HG03457 (cell line): Measurements from ENCODE around the gene MFSD6.
"Not testable (repeated sequence)": the region's sequence is repeated elsewhere in the genome, so short reads cannot be mapped to it uniquely, and the experiment has no call there.

ENCODE experiments used
- ATAC-seq: cut with Tn5 transposase; IDR thresholded peaks from one replicate; pipeline ENCODE4 v1.9.1; 2021; ENCODE audit warnings: moderate number of reproducible peaks; ENCODE audit not compliant: unreplicated experiment

MFSD6 gene

DNA sequence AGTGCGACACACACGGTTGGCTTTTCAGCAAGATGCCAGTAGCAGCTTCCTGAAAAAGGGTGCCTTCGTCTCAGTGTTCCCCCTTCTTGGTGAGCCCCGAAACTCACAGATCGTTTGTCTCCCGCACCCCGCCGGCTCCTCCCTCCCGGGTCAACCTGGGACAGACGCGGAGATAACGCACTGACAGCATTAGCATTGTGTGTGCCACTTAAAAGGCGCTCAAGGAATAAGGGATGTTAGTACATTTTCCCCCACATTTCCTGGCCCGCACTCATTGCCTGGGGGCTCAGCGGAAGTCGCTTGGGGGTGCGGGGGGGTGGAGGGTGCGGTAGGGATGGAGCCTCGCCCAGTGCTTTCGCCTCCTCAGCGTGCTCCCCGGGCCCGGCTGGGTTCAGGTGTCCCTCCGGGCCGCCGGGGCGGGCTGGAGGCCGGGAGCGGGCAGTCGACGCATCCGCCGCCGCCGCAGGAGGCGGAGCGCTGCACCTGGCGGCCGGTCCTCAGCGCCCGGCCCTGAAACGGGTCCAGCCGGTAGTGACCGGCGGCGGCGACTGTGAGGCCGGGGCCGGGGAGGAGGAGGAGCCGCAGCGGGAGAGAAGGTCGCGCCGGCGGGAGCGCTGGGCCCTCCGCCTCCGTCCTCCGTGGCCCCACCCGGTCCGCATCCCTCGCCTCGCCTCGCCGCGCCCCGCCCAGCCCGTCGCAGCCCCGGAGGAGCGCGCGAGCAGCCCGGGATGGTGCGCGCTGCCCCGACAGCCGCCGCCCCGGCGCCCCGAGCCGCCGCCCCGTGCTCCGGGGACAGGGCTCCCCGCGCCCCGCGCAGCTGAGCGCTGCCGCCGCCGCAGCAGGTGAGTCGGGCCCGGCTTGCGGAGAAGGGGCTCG, at the start of gene MFSD6:
Gene MFSD6 (plus strand): TSS at position 694 of the 876 bp plus-strand sequence. CDS start 27,675 bp downstream, outside the sequence.
- ATAC-seq = peak; percentile 56

DNA sequence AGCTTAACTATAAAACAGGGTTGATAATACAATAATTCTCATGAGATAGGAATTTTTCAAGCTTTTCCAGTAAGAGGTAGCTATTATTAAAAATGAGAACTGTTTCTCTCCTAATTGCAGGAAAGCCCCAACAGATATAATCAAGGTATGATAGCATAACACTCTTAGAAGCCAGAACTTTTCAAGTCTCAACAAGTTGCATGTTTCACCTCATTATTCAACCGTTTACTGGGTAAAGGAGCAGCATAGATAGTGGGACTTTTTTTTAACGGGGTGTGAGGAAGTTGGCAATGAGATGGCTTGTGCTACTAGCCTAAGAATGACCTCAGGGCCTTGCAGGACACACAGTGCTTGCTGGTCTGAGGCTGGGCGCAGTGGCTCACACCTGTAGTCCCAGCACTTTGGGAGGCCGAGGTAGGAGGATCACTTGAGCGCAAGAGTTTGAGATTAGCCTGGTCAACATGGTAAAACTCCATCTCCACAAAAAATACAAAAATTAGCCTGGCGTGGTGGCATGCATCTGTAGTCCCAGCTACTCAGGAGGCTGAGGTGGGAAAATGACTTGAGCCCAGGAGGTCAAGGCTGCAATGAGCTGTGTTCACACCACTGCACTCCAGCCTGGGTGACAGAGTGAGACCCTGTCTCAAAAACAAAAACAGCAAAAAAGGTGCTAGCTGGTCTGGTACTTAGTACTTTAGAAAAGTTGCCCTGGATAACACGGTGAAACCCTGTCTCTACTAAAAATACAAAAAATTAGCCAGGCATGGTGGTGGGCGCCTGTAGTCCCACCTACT, 49.3 kb upstream of the MFSD6 start:
- not testable (repeated sequence) for ATAC-seq

DNA sequence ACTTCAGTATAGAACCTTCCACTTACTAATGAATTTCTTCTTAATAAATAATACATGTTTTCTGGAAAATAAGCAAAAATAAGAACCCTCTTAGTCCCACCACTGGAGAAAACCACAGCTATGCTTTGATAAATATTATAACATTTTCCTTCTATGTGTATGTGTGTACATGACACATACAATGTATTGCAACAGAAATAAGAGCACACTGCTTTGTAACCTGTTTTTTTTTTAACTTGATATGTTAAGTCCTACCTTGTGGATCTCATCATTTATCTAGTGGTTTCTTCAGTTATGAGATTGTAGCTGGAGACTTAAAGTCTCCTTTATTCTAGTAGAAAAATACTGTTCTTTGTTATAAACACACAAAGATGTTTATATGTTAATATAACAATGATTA, 47.6 kb upstream of the MFSD6 start:
- no peak for ATAC-seq

DNA sequence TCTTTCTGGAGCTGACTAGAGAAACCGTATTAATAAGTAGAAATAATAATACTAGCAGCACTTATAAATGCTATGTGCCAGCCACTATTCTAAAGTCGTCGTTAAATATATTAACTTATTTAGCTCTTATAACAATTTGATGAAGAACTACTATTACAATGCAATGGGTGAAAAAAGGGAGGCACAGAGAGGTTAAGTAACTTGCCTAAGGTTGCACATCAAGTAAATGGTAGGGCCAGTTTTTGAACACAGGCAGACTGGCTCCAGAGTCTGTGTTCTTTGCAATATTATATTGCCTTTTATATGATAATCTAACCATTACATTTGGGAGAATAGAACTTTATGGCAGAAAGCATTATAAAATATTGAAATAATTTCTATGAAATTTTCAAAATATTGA, 47.2 kb upstream of the MFSD6 start:
- no peak for ATAC-seq

GRCh38 chr2:190361572-190361971, 46.6 kb upstream of the MFSD6 start:
- no peak for ATAC-seq

DNA sequence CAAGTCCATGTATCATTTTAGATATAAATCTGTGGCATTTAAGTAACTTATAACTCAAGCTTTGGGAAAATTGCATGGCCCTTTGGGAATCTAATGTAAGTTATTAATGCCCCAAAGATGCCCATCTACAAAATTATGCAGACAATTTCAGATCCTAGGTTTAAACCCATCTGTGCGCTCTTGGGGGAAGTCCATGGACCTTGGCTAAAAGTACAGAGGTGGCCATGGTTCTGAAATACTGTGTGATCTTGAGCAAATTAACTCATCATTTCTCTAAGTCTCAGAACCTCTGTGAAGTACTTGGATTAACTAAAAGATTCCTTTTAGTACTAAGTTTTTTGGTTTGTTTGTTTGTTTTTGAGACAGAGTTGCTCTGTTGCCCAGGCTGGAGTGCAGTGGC, 45.3 kb upstream of the MFSD6 start:
- ATAC-seq = no peak

DNA sequence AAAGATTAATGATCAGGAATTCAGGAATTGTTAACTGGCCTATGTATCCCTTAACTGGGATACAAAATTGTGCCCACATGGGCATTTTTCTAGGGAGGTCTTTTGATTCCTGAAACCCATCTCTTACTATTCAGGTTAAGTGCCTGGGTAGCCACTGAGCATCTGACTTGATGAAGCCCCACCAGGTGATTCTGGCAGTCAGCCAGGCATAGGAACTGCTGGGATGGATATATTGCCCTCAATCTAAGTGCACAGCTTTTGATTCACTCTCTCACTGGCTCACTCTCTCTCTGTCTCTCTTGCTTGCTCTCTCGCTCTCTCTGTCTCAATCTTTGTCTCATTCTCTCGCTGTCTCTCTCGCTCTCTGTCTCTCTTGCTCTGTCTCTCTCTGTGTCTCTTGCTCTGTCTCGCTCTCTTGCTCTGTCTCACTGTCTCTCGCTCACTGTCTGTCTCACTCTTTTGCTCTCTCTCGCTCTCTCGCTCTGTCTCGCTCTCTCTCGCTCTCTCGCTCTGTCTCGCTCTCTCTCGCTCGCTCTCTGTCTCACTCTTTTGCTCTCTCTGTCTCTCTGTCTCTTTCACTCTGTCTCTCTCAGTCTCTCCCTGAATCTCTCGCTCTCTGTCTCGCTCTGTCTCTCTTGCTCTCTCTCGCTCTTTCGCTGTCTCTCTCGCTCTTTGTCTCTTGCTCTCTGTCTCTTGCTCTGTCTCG, 42.5 kb upstream of the MFSD6 start:
- no peak for ATAC-seq

GRCh38 chr2:190366248-190366753, 41.9 kb upstream of the MFSD6 start:
- ATAC-seq = no peak

- no peak for ATAC-seq
Observed at GRCh38 chr2:190367091-190367490, 41.1 kb upstream of the MFSD6 start.

DNA sequence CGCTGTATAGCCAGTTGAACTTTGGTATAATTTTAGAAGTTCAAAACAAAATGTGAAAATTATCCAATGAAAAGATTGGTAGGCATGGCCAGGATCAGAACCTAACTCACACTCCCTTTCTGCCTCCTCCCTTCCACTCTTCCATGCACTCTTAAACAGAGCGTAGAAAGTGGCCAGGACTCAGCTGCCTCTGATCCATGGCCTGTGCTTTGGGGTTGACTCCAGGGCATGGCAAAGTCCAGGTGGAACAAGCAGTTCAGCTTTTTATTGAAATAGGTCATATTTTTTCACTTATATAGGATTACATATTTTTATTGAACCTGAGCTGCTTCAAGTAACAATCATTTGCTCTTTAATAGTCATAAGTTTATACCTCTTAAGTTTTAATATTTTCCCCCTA, 38.5 kb upstream of the MFSD6 start:
- ATAC-seq = no peak

DNA sequence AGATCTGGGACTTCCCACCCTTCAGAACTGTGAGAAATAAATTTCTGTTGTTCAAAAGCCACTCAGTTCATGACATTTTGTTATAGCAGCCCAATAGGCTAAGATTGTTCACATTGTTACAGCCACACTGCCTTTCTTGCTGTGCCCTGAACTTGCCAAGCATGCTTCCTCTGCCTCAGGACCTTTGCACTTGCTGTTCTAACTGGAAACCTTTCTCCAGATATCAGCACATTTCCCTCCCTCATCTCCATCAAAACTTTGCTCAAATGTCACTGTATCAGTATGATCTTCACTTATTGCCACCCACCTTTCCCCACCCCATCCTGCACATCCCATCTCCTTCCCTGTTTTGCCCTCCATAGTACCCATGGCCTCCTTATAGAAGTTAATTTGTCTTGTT, 32.1 kb upstream of the MFSD6 start:
- no peak for ATAC-seq

DNA sequence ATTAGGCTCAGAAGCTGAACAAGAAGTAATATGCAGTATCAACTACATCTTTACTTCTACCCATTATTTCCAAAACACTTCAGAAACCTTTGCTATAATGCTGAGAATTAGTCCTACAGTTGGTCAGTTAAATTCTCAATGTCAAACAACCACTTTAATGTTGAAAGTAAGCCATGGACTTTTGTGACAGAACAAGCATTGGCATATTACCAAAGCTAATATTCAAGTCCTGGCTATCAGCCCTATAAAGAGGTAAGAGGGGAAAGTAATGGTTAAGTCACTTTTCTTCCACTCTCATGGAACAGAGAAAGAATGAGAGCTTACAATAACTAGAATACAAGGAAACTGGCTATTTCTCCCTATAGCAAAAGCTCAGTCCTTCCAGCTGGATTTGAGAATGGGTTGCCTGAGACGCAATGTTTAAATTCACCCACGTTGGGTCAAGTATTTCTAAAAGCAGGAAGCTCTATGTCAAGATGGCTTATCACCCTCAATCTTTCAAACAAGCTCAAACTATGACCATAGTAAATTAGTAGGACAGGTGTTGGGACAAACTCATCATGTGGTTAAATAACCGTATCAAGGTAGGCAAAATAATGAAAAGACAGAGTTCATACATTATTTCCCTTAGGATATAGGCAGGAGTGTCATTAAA, 31.4 kb upstream of the MFSD6 start:
- no peak for ATAC-seq

GRCh38 chr2:190378880-190379237, 29.3 kb upstream of the MFSD6 start:
- ATAC-seq = no peak

GRCh38 chr2:190379249-190379964, 28.7 kb upstream of the MFSD6 start:
- no peak for ATAC-seq

GRCh38 chr2:190380962-190381412, 27.2 kb upstream of the MFSD6 start:
- ATAC-seq = no peak

DNA sequence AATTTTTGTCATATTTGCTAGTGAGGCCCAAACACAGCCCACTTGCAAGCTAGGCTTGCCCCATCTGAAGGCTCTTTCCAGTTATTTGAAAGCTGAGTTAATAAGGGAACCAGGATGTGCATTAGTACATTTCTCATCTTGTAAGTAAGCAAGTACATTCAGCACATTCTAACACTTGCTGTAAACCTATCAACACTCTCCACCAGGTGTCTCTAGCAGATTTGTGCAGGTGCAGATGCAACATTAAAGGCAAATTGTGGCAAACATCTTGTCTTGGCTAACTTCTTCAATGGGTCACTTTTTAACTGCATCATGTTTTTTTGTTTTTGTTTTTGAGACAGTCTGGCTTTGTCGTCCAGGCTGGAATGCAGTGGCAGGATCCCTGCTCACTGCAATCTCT, 25.3 kb upstream of the MFSD6 start:
- ATAC-seq = no peak

- no peak for ATAC-seq
Observed at GRCh38 chr2:190387422-190387821, 20.7 kb upstream of the MFSD6 start.

GRCh38 chr2:190396271-190396670, 11.9 kb upstream of the MFSD6 start:
- no peak for ATAC-seq

- ATAC-seq = no peak
Observed at GRCh38 chr2:190402986-190403603, 5.1 kb upstream of the MFSD6 start.

GRCh38 chr2:190404487-190404886, 3.7 kb upstream of the MFSD6 start:
- no peak for ATAC-seq
